NCI-H1092 treated with DMSO at 0.1 percent for 48 hours (cell line): ENCODE data around the gene ARHGAP31.
A peak's percentile ranks its signal among the peaks of the same experiment; 100 is the strongest.
"Not testable (repeated sequence)": the region's sequence is repeated elsewhere in the genome, so short reads cannot be mapped to it uniquely, and the experiment has no call there.

Source experiments
- DNase-seq: peaks from one replicate; lab custom pipeline; 2025; lab: John Stamatoyannopoulos, UW

Gene ARHGAP31

DNA sequence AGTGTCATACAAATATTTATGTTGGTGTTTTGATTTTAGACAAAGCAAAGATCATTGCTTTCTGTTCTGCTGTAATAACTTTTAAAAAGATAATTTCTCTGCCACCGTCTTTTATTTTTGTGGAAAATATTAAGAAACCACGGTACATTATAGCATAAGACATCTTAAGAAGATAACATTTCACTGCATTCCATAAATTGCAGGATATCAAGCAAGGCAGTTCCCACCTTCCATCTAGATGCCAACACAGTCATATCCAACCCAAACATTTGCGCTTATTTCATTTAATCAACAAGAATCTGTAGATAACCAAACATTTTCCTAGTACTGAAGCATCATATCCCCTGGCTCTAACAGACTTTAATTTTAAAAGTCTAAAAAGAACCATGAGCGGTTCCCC, 25.1 kb downstream of the ARHGAP31 start:
- DNase-seq, result no peak

DNA sequence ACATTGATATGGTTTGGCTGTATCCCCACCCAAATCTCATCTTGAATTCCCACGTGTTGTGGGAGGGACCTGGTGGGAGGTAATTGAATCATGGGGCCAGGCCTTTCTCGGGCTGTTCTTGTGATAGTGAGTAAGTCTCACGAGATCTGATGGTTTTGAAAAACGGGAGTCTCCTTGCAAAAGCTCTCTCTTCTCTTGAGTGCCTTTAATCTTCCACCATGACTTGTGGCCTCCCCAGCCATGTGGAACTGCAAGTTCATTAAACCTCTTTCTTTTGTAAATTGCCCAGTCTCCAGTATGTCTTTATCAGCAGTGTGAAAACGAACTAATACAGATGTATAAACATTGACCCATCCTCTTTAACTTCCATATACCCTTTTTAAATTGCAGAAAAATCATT, 26.6 kb downstream of the ARHGAP31 start:
- DNase-seq, result not testable (repeated sequence)

DNA sequence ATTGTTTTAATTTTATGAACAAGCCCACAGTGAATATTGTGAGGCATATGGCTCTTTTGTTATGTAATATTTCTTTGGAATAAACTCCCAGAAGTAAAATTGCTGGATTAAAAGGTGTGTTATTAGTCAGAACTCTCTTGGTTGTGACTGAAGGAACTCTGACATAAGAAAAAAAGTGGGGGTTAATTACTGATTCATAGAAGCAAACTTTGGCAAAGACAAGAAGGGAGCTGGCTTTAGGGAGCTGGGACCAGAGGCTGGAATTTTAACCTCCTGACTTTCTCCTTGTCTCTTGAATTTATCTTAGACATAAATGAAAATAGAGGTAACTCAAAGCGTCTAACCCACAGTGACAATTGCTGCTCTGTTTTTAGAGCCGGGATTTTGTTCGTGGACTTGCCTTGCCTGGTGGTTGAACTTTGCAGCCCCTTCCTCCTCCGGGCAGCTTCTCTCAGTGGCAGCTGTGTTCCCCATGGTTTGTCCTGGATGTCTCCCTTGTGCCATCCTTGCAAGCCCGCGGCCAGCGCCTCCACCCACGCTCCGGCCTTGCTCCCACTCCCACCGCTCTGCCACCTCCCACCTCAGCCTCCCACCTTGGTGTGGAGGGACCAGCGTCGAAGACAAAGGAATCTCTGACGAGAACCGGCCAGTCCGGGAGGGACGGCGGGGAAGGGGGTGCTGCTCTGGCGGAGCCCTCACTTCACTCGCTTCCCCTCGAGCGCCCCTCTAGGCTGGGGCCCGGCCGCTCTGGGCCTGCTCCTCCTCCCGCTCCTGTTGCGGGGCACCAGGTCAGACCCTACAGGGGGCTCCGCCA, 28.0 kb downstream of the ARHGAP31 start:
- peak; percentile 35 for DNase-seq

DNA sequence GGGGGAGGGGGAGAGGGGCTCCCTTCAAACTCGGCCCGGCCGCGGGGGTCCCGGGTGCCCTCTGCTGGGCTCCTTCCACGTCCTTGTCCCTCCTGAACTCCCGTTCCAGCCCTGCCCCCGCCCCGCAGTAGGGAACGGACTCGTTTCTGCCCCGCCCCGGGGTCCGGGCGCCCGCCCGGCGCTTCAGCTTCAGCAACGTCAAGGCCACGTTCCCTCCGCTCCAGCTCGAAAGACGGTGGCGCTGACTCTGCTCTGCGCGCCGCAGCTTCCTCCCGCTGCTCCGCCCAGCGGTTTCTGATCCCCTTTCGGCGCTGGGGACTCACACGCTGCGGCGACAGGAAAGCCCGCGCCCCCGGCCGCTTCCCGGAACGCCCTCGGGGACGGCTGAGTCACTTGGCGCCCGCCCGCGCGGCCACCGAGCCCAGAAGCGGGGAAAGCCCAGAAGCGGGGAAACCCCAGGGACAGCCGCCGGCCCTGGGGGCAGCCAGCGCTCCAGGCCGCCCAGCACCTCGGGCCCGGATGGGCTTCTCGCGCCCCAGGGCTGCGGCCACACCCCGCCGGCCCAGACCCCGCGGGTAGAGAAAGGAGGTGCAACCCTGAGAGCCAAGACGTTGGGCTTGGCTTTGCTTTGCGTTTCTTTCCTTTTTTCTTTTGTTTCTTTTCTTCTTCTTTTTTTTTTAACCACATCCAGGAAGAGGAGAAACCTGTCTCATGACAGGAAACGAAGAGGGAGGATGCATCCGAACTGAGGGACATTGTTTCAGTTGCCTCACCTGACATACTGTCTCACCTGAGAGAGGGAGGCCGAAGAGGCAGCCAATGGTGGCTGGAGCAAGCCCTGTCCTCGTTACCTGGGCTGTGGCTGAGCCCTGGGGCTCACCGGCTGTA, 28.9 kb downstream of the ARHGAP31 start:
- peak; percentile 76 for DNase-seq

DNA sequence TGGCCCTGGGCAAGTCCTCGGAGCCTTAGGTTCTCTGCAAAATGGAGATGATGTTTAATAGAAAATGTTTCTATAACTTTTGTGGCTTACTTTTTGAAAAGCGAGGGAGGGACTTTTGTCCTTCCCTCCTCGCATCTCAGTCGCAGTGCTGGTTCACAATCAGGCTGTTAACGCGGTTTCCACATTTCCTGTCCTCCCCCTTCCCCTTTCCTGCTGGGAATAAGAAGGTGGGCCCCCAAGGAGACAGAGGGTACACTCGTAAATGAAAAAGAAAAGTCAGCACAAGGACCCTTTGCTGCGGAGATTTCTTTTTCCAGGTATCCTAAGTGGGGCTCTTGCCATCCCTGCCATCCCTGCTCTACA, 29.5 kb downstream of the ARHGAP31 start:
- no peak for DNase-seq

DNA sequence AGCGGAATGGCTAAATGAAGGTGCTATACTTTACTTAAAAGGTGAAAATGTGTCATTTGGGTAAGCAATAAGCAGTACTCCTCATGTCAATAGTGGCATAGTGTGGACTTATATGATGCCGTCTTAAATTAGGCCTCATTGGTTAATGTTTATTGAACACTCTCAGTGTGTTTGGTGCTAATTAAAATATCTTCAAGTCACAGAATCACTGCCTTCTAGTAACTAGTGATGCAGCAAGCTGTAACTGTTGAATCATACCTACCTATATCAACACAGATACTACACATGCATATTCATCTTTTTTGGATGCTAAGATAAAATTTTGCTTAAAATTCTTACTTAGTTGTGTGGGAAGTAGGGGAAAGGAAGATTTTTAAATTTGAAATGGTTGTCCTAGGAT, 30.7 kb downstream of the ARHGAP31 start:
- DNase-seq, result no peak

DNA sequence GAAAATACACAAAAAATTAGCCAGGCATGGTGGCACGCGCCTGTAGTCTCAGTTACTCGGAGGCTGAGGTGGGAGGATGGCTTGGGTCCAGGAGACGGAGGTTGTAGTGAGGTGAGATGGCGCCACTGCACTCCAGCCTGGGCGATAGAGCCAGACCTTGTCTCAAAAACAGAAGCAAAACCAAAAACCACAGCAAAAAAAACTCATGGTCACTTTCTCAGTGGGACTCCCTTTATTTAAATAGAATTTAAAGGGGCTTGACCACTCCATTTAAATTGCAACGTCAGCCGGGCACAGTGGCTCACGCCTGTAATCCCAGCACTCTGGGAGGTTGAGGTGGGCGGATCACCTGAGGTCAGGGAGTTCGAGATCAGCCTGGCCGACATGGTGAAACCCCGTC, 32.8 kb downstream of the ARHGAP31 start:
- no peak for DNase-seq

DNA sequence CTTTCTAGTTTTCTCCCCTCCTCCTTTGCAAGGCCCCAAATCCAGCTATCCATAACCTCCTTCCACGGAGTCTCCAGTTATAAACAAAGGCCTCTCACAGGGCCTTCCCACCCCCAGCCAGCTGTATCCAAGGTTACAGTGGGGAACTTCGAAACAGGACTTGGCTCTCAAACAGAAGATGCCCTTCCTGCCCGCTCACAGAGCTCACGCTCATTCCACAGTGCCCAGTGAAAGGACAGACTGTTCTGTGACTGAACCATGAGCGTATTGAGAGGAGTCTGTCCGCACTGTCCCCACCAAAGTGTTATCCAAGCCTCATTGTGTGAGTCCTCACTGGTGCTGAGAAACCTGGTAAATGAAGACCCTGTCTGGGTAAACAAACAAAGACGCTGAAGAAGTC, 35.4 kb downstream of the ARHGAP31 start:
- DNase-seq, result no peak

DNA sequence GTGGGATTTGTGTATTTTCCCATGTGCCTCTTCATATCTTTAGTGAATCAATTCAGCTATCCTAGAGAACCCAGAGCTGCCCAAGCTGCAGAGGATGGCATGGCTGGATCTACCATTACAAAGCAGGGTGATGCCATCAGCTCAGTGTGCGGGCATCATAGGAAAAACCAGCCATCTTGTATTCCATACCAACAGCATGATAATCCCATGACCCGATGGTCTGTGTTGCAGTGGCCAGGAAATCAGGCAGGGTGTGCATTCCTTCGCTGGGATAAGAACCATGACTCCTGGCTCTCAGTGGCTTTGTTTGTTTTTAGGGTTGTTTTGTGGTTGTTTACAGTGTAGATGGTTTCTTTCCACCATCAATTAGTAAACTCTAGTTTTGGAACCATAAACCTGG, 36.0 kb downstream of the ARHGAP31 start:
- no peak for DNase-seq

DNA sequence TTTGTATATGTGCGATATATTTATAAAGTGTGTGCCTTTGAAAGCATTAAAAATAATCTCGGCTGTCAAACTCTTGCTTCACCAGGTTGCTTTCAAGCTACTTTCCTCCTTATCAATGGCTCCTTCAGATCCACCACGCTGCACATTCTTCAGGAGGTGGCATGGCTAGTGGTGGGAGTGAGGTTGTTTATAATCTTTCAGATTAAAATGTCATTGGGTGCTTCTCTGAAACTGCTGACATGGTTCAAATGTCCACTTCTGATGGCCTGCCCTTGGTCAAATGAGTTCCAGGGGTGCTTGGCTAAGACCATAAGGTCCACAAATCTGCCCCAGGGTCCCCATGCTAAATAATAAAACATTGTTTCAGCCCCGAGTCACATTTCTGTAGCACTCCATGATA, 36.7 kb downstream of the ARHGAP31 start:
- DNase-seq, result no peak

DNA sequence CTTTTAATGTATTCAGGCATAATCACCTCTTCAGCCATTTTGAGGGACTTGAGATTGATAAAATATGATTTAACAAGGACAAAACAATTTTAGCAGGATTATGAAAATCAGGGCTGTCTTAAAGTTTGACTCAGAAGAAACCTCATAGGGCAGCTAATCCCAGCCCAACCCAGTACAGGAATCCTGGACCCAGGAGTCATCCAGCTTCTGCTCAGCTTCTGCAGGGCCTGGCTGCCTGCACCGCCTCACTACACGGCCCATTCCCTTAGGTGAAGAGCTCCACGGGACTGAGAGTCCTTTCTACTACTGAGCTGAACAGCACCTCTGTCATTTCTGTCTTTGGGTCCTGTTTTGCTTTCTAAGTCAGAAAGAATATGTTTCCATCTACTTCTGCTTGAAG, 37.5 kb downstream of the ARHGAP31 start:
- DNase-seq, result no peak

DNA sequence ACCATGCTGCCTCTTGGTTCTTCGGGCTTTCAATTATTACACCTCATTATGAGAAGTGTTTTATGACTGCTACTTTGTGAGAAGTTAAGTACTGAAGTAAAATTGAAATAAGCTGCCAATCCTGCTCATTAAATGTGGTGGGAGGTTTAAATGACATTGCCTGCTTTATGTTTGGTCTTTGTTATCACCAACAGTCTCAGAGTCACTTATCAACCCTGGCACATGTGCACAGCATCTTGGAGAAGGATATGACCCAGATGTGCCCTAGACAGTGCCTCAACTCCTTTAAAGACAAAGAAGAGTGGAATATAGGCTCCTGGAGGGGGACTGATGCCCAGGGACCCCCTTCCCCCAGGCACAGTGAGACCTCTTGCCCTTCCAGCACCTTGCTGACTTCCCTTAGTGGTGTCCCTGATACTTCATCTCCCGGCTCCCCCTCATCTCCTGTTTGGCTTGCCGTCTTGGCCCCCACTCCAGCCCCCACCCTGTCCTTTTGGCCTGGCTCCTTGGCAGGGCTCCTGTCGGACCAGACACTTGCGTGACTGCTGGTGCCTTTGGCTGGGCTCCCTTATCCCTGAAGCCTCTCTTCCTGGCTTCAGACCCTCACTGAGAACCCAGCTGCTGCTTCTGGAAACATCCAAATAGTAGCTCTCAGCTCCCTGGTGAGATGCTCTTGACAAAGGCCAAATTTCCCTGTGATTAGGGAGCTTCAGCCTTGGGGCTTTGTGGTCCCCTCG, 39.8 kb downstream of the ARHGAP31 start:
- peak; percentile 41 for DNase-seq

DNA sequence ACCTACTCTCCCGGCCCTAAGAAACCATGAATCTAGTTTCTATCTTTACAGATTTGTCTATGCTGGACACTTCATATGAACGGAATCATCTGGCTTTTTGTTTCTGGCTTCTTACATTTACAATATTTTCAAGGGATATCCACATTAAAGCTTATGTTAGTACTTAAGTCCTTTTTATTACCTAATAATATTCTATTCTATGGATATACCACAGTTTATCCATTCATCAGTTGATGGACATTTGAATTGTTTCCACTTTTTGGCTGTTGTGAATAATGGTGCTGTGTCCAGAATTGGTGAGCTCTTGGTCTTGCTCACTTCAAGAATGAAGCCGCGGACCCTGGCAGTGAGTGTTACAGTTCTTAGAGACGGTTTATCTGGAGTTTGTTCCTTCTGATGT, 42.6 kb downstream of the ARHGAP31 start:
- no peak for DNase-seq

DNA sequence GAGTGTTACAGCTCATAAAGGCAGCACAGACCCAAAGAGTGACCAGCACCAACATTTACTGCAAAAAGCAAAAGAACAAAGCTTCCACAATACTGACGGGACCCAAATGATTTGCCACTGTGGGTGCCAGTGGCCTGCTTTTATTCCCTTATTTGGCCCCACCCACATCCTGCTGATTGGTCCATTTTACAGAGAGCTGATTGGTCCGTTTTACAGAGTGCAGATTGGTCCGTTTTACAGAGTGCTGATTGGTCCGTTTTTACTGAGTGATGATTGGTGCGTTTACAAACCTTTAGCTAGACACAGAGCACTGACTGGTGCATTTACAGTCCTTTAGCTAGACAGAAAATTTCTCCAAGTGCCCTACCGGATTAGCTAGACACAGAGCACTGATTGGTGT, 43.2 kb downstream of the ARHGAP31 start:
- not testable (repeated sequence) for DNase-seq

DNA sequence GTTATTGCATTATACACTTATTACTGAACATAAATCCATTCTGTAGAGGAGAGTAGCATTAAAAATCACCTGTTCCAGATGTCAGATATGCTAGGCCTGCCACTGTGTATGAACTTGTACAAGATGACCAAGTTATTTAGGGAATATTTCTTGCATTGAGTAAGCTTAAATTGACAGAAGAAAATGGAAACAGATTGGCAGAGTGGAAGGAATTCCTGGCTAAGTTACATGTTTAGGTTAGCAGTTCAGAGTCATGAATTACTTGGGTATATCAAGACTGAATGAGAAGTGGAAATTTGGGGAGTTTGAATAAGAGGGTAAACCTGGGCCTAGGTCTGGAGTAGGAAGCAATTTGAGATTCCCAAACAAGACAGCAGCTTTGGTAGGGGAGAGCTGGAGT, 44.6 kb downstream of the ARHGAP31 start:
- DNase-seq, result no peak

DNA sequence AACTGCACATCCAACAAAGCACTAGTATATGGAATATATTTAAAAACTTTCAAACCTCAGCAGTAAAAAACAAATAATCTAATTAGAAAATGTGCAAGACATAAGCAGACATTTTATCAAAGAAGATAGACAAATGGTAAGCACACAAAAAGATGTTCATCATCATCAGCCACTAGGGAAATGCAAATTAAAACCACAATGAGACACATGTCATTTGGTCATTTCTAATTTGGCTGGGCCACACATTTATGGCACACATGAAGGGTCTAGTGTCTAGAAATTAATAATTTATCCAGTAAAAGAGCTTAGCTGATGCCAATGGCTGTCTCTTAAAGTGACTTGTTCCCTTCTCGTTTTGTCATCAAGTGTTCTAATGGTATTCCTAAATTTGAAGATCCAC, 45.8 kb downstream of the ARHGAP31 start:
- no peak for DNase-seq

DNA sequence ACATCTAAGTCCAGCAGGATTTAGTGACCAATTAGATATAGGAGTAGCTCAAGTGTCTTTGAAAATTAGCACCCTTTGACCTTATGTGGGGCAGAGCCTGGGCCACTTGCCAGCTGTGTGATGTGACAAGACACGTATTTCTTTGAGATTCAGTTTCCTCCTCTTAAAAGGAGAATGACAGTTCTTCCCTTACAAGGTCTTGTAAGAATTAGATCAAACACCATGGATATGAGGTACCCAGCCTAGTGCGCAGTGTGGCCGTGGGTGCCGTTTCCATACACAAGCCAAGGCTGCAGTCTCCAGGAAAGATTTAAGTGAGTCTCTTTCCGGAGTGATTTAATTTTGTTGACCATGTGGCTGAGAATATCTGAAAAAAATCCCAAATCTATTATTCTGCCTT, 46.3 kb downstream of the ARHGAP31 start:
- no peak for DNase-seq

DNA sequence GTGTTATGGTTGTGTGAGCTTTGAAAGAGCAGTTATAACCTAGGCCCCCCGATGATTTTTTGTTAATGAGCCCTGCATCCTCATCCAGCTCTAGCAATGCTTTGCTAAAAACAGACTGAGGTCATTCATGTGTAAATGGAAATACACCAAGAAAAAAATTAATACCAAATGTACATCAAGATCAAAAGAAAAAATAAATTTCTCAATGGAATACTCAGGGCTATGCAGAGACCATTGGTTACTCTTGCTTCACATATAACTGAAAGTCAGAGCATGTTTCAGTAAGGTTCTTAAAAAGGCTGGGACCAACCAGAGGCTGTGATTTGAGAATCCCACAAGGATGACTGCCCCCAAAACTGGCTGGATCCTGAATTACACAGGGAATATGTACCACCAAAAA, 48.0 kb downstream of the ARHGAP31 start:
- DNase-seq, result no peak

DNA sequence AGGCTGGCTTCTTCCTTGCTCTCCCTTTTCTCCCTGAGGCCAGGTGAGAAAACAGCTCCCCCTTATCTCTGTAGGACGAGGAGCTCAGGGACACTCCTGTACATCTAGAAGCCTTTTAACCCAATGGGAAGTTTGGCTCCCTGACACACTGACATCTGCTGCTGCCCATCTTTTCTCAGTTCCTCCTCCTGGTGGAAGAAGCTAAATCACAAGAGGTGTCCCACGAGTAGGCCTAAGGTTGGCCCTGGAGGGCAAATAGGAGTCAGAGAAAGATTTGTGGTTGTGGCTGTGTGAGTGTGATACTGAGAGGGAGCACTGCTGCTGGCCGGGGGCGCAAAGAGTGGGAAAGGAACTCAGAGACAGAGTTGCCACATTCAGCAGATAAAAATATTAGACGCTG, 49.5 kb downstream of the ARHGAP31 start:
- no peak for DNase-seq

DNA sequence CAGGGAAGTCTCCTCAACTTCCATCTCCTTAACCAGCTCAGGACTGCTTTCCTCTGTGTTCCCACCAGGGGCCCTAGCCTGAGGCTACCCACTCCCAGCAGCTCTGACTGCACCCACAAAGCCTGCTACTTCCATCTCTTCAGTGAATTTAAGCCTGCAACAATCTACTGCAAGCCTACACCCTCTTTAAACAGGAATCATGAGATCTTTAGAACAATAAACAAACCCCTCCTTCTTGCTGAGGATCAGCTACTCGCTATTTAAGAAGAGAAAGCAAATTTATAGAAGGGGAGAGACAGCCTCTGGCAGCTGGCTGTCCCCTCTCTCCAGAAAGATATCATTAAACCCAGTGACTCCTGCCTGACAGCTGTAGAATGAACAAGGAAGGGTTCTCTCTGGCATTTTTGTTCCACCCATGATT, 51.9 kb downstream of the ARHGAP31 start:
- DNase-seq, result no peak

DNA sequence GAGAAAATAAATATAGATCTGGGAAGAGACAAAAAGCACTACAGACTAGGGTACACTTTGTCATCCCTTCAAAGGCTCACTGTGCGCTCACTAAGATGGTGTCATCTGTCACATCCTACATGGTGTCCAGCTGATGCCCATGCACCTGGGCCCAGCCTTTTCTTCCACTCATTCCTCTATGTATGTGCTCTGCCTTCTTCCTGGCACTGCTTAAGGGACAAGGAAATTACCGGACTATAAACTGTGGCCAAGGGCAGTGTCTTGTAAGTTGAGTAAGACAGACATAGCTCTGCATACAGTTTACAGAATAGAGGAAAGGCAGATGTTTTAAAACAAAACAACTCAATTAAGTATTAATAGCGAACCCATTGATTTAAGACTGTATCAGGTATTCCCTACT, 52.9 kb downstream of the ARHGAP31 start:
- no peak for DNase-seq

DNA sequence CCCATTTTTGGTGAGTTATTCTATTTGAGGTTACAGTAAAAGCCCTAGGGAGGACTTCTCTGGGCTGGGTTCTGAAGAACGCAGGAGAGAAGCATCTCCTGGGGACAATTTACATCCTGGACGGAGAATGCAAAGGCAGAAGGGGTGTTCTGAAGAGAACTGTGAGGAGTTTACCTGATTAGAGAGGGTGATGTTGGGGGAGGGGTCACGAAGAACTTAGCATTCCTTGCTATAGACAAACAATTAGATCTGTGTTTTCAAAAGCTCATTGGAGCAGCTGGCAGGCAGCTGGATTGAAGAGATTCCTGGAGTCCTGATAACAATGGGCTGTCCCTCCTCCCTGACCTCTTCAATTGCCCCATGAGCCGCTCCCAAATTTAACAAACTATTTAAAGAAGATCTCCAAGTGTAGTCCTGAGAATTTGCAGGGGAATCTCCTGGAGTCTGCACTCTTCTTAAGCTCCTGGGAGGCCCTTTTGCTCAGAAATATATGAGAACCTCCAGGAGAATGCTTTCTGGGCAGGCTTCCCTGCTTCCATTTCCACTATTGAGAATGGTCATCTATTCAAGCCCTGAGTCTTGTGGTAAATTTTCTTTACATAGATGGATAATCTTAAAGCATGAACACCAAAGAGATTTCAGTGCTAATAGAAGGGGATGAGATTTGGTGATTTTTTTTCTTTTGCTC, 55.3 kb downstream of the ARHGAP31 start:
- no peak for DNase-seq
